Measurements from ENCODE around the gene LRRC7.

The LRRC7 gene

GRCh38 chr1:70093250-70093975 lies 525.7 kb downstream of the LRRC7 start:
- no peak for DNase-seq (ENCODE audit: low read depth)

GRCh38 chr1:70101231-70101630 lies 533.5 kb downstream of the LRRC7 start:
- no peak for DNase-seq (ENCODE audit: low read depth)

- no peak for DNase-seq (ENCODE audit: low read depth)
These were observed 534.1 kb downstream of the LRRC7 start for GRCh38 chr1:70101774-70102173.

GRCh38 chr1:70103770-70104169 lies 536.0 kb downstream of the LRRC7 start:
- DNase-seq (ENCODE audit: low read depth), result no peak

GRCh38 chr1:70109241-70109640 lies 541.5 kb downstream of the LRRC7 start:
- no peak for DNase-seq (ENCODE audit: low read depth)

GRCh38 chr1:70112838-70113237 lies 545.1 kb downstream of the LRRC7 start:
- DNase-seq (ENCODE audit: low read depth), result no peak

- no peak for DNase-seq (ENCODE audit: low read depth)
These were observed 547.6 kb downstream of the LRRC7 start for GRCh38 chr1:70115315-70115714.

- no peak for DNase-seq (ENCODE audit: low read depth)
These were observed 549.3 kb downstream of the LRRC7 start for GRCh38 chr1:70117046-70117445.

GRCh38 chr1:70134148-70134547 lies 566.4 kb downstream of the LRRC7 start:
- DNase-seq (ENCODE audit: low read depth), result peak; percentile 21

GRCh38 chr1:70140343-70140742 lies 572.6 kb downstream of the LRRC7 start:
- peak; percentile 57 for DNase-seq (ENCODE audit: low read depth)

GRCh38 chr1:70140894-70141293 lies 573.2 kb downstream of the LRRC7 start:
- peak; percentile 44 for DNase-seq (ENCODE audit: low read depth)

GRCh38 chr1:70142075-70142474 lies 574.4 kb downstream of the LRRC7 start:
- peak; percentile 5 for DNase-seq (ENCODE audit: low read depth)

GRCh38 chr1:70143048-70143659 lies 575.4 kb downstream of the LRRC7 start:
- DNase-seq (ENCODE audit: low read depth), result peak; percentile 67

GRCh38 chr1:70146488-70146887 lies 578.8 kb downstream of the LRRC7 start:
- DNase-seq (ENCODE audit: low read depth), result peak; percentile 41

GRCh38 chr1:70150444-70150843 lies 582.7 kb downstream of the LRRC7 start:
- DNase-seq (ENCODE audit: low read depth), result no peak

GRCh38 chr1:70153739-70154138 lies 586.0 kb downstream of the LRRC7 start:
- DNase-seq (ENCODE audit: low read depth), result no peak

GRCh38 chr1:70156529-70157120 lies 588.9 kb downstream of the LRRC7 start:
- DNase-seq (ENCODE audit: low read depth), result peak; percentile 66

- DNase-seq (ENCODE audit: low read depth), result no peak
These were observed 596.6 kb downstream of the LRRC7 start for GRCh38 chr1:70164350-70164749.

GRCh38 chr1:70168283-70168682 lies 600.6 kb downstream of the LRRC7 start:
- DNase-seq (ENCODE audit: low read depth), result peak; percentile 7

- DNase-seq (ENCODE audit: low read depth), result peak; percentile 2
These were observed 601.5 kb downstream of the LRRC7 start for GRCh38 chr1:70169018-70169839.

GRCh38 chr1:70171512-70171911 lies 603.8 kb downstream of the LRRC7 start:
- no peak for DNase-seq (ENCODE audit: low read depth)

Measured in EH (cell line).